ENCODE measurements around the gene AK5. TPM values are rescaled to one million over a fixed set of nuclear protein-coding genes. Genes with fewer than 3 reads are reported as not detected.

AK5 gene
- total and polyA plus RNA-seq, 2 experiments from 2014 or later: 8.8 to 12.2 TPM

DNA sequence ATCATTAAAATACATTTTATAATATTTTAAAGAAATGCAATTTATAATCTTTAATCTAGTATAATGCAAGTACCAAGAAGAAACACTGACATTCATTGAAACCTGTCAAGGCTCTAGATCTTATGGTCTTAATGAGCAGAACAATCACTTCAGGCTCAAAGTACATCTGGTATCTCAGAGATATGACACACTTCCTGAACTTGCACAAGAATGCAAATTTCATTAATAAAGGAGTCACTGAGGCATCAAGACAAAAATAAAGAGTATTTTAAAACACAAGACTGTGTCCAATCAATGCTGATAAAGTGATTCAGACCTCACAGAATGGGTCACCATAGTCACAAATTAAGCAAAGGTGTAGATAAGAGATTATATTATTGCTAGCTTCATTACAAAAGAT, 178.1 kb downstream of the AK5 start:
- DNase-seq (ENCODE audit: low spot score) (no peak), ATAC-seq (no peak)
- Histone ChIP-seq H3K9me2 (ENCODE audit: insufficient read depth) (peaks cover 5% of the 10 kb centered on the region), H3K4me3 (no peak overlapping the region), H3F3A (replicated peaks; ENCODE audit: low read depth) (no peaks in the 10 kb centered on the region), H3K4me2 (no peak overlapping the region), H3K4me1 (ENCODE audit: insufficient read depth) (peaks cover 8% of the 10 kb centered on the region; the same call in 1 of the 2 replicates), H2AFZ (no peak overlapping the region), H4K20me1 (replicated peaks; ENCODE audit: insufficient read depth) (no peaks in the 10 kb centered on the region), H3K27me3 (ENCODE audit: insufficient read depth) (no peaks in the 10 kb centered on the region), H3K79me2 (replicated peaks; ENCODE audit: insufficient read depth) (no peaks in the 10 kb centered on the region), H3K36me3 (ENCODE audit: insufficient read depth) (no peaks in the 10 kb centered on the region), H3K27ac (ENCODE audit: low read depth) (no peak overlapping the region)
- TF ChIP-seq ZNF114 (CRISPR knock-in tag; IDR thresholded peaks at IDR 0.05) (no peak), NANOG (IDR thresholded peaks at IDR 0.05; ENCODE audit: borderline replicate concordance) (no peak), STAT1 (IDR thresholded peaks at IDR 0.05; ENCODE audit: unreplicated experiment) (no peak), POLR2AphosphoS5 (IDR thresholded peaks at IDR 0.05; ENCODE audit: low read depth) (no peak), CREB1 (CRISPR knock-in tag; IDR thresholded peaks at IDR 0.05; ENCODE audit: low read depth) (no peak), JUNB (IDR thresholded peaks at IDR 0.05; ENCODE audit: unreplicated experiment) (no peak), ZNF462 (CRISPR knock-in tag; IDR thresholded peaks at IDR 0.05) (no peak), EZH2phosphoT487 (IDR thresholded peaks at IDR 0.05; ENCODE audit: unreplicated experiment) (no peak)
- TF ChIP-seq, protein P1, sequence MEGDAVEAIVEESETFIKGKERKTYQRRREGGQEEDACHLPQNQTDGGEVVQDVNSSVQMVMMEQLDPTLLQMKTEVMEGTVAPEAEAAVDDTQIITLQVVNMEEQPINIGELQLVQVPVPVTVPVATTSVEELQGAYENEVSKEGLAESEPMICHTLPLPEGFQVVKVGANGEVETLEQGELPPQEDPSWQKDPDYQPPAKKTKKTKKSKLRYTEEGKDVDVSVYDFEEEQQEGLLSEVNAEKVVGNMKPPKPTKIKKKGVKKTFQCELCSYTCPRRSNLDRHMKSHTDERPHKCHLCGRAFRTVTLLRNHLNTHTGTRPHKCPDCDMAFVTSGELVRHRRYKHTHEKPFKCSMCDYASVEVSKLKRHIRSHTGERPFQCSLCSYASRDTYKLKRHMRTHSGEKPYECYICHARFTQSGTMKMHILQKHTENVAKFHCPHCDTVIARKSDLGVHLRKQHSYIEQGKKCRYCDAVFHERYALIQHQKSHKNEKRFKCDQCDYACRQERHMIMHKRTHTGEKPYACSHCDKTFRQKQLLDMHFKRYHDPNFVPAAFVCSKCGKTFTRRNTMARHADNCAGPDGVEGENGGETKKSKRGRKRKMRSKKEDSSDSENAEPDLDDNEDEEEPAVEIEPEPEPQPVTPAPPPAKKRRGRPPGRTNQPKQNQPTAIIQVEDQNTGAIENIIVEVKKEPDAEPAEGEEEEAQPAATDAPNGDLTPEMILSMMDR (conservative IDR thresholded peaks at IDR 0.05; ENCODE audit: low read depth in 2 of 2): no peak
- Mint-ChIP-seq H3K4me1 (peaks cover 9% of the 10 kb centered on the region), H3K4me3 (no peak overlapping the region), H3K9me3 (no peaks in the 10 kb centered on the region), H3K27ac (no peak overlapping the region), H3K36me3 (ENCODE audit: low read depth) (no peaks in the 10 kb centered on the region), H3K27me3 (ENCODE audit: insufficient read depth, low read depth, poor library complexity) (no peaks in the 10 kb centered on the region)

Measured in GM23338 (cell line).